ENCODE data around the gene NELFA.

- TF ChIP-seq CTCF (tag by site-specific recombination; IDR thresholded peaks at IDR 0.05) (no peak), ZNF580 (tag by site-specific recombination; IDR thresholded peaks at IDR 0.05) (no peak), ZNF626 (tag by site-specific recombination; IDR thresholded peaks at IDR 0.05) (no peak), SCRT2 (tag by site-specific recombination; IDR thresholded peaks at IDR 0.05) (no peak)
Measured at GRCh38 chr4:1981251-1982058, 27.3 kb downstream of the NELFA start.

Measured in HEK293 (cell line).